ENCODE measurements around the gene IRAK4. TPM values are rescaled to one million over a fixed set of nuclear protein-coding genes. Genes with fewer than 3 reads are reported as not detected.

IRAK4 gene
- total RNA-seq, 1 experiment from 2014 or later, result 15.3 TPM

- DNase-seq, result no peak
- ChIA-PET CTCF (interaction anchor here (0.7 kb wide), 1 partner anchor 87 kb away, joined by 4 read pairs; no protein-coding TSS in a partner anchor), POLR2A (no interaction called here)
- Mint-ChIP-seq H3K9me3 (ENCODE audit: unreplicated experiment) (no peaks in the 10 kb centered on the region), H3K4me1 (ENCODE audit: low read depth, unreplicated experiment) (peaks cover 19% of the 10 kb centered on the region), H3K4me3 (ENCODE audit: unreplicated experiment) (no peak overlapping the region), H3K27me3 (ENCODE audit: insufficient read depth, unreplicated experiment) (no peaks in the 10 kb centered on the region), H3K27ac (ENCODE audit: unreplicated experiment) (no peak overlapping the region), H3K36me3 (ENCODE audit: insufficient read depth, unreplicated experiment) (peaks cover 61% of the 10 kb centered on the region)
- Histone ChIP-seq H3K4me1 (peaks cover 19% of the 10 kb centered on the region), H3K9me3 (no peaks in the 10 kb centered on the region), H3K36me3 (ENCODE audit: control insufficient read depth, insufficient read depth, low read length) (no peaks in the 10 kb centered on the region), H3K4me3 (ENCODE audit: low read depth, low read length) (no peak overlapping the region), H3K27me3 (replicated peaks; ENCODE audit: control insufficient read depth, insufficient read depth, low read length) (no peaks in the 10 kb centered on the region)
- BruUV-seq (replicated peaks), result no TSS peak
- no peak for TF ChIP-seq CTCF (IDR thresholded peaks at IDR 0.05; ENCODE audit: insufficient read depth in 1 of 2, low read depth in 1 of 2, low read length in 1 of 2, severe bottlenecking in 1 of 2, unreplicated experiment in 1 of 2)
- intact Hi-C loops (cut with micrococcal nuclease; ENCODE audit: unreplicated experiment), result loop anchor here (2.0 kb wide), 1 partner anchor 39 kb away; the partner anchor contains the start of genes IRAK4 and PUS7L
Observed at GRCh38 chr12:43797561-43798217, 38.9 kb downstream of the IRAK4 start.

- 0 out of 2 replicates have a peak, but pooled peaks cover 1% of the 10 kb centered on the region for H3K36me3 ChIP-seq (ENCODE audit: control insufficient read depth, insufficient read depth, low read length)
- CTCF ChIA-PET, result interaction anchor here (0.7 to 2.9 kb wide), 5 partner anchors 10 to 78 kb away, joined by 3 to 21 read pairs (median 4); no protein-coding TSS in a partner anchor
- POLR2A ChIA-PET, result interaction anchor here (0.6 to 2.5 kb wide), 11 partner anchors 9 to 73 kb away, joined by 3 to 18 read pairs (median 4); partner anchors contain the start of gene TMEM117
- TF ChIP-seq CTCF (IDR thresholded peaks at IDR 0.05; ENCODE audit: insufficient read depth in 1 of 2, low read depth in 1 of 2, low read length in 1 of 2, severe bottlenecking in 1 of 2, unreplicated experiment in 1 of 2), result no peak
- H3K36me3 Mint-ChIP-seq (ENCODE audit: insufficient read depth, unreplicated experiment), result peaks cover 44% of the 10 kb centered on the region
- H3K27ac Mint-ChIP-seq (ENCODE audit: unreplicated experiment), result peak overlapping the region; percentile 98
- H3K4me1 ChIP-seq, result peaks cover 12% of the 10 kb centered on the region; the same call in 1 of the 2 replicates
- no peaks in the 10 kb centered on the region for H3K9me3 Mint-ChIP-seq (ENCODE audit: unreplicated experiment)
- peak overlapping the region; percentile 85 for H3K4me3 Mint-ChIP-seq (ENCODE audit: unreplicated experiment)
- peak overlapping the region; percentile 93 for H3K4me3 ChIP-seq (ENCODE audit: low read depth, low read length)
- peak in 1 of 2 experiments; percentile 17 for DNase-seq
- intact Hi-C loops (cut with micrococcal nuclease; ENCODE audit: unreplicated experiment), result loop anchor here (1.0 to 2.0 kb wide), 5 partner anchors 9 to 77 kb away; partner anchors contain the start of genes IRAK4 and PUS7L
- H3K4me1 Mint-ChIP-seq (ENCODE audit: low read depth, unreplicated experiment), result peaks cover 12% of the 10 kb centered on the region
- H3K27me3 ChIP-seq (replicated peaks; ENCODE audit: control insufficient read depth, insufficient read depth, low read length), result no peaks in the 10 kb centered on the region
- TSS peak; percentile 34 for BruUV-seq (replicated peaks)
- no peaks in the 10 kb centered on the region for H3K9me3 ChIP-seq
- H3K27me3 Mint-ChIP-seq (ENCODE audit: insufficient read depth, unreplicated experiment), result no peaks in the 10 kb centered on the region
Observed at GRCh38 chr12:43805149-43805859, 46.6 kb downstream of the IRAK4 start.
